HAP-1 (cell line): ENCODE measurements around the gene WDR7.

Experiments used
- DNase-seq, 2 experiments: peaks; one replicate each; pipeline ENCODE4 v3.0.0-alpha.2; 2016 to 2020; ENCODE audit warnings: low spot score in 2 of 2
- H3K27me3 ChIP-seq: fragments of 250-450 bp; sonication (Bioruptor Pico); 2 replicates; pipeline ENCODE4 v1.5.1; 2020; ENCODE audit warnings: low read depth, mild to moderate bottlenecking, moderate library complexity
- H3K36me3 ChIP-seq: fragments of 250-450 bp; sonication (Bioruptor Pico); replicated peaks from 2 replicates; pipeline ENCODE4 v1.5.1; 2020; ENCODE audit warnings: mild to moderate bottlenecking
- H3K4me1 ChIP-seq: fragments of 250-450 bp; sonication (Bioruptor Pico); 2 replicates; pipeline ENCODE4 v1.5.1; 2020; ENCODE audit warnings: mild to moderate bottlenecking
- H3K4me3 ChIP-seq: fragments of 250-450 bp; sonication (Bioruptor Pico); 2 replicates; pipeline ENCODE4 v1.5.1; 2020; ENCODE audit warnings: mild to moderate bottlenecking, moderate library complexity
- H3K9me3 ChIP-seq: fragments of 250-450 bp; sonication (Bioruptor Pico); 2 replicates; pipeline ENCODE4 v1.5.1; 2020; ENCODE audit warnings: mild to moderate bottlenecking, moderate library complexity
- in situ Hi-C: fragments of 300-500 bp; cut with MboI; formaldehyde crosslinking; loops from 3 replicates; pipeline ENCODE4 v1.14.3; 2020; ENCODE audit warnings: low sequenced_read_pairs, inconsistent platforms, mixed read lengths

WDR7 gene

DNA sequence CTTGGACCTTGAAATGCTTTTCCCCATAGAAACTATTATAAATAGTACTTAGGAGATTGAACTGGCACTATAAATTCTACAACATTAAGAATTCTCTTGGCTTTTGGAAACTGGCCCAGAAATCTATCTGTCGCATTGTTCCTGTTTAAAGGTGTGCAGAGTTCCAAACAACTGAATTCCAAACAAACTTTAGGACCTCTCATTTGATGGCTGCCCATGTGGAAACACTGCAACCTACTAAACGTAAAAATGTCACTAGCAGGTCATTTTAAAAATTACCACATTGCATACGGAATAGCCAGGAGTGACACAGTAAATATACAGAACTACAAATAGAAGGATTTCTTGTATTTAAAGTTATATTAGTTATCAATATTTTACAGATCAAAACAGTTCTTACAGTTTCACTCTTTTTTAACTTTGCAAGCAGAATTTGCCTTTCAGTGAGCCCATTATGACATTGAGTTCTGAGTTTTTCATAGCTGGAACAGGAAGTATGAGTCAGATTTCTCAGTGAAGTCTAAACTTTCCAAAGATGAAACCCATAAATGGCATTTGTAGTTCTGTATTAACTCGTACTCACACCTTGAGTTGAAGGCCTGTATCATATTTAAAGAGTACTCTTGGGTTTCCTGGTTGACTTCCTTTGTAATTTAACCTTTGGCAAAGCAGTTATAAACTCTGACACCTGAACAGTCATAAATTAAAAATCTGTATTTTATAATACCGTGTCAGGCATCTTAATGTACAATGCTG, 353.4 kb downstream of the WDR7 start:
- Histone ChIP-seq H3K27me3 (no peaks in the 10 kb centered on the region), H3K36me3 (no peaks in the 10 kb centered on the region), H3K4me3 (no peak overlapping the region), H3K4me1 (no peaks in the 10 kb centered on the region), H3K9me3 (no peaks in the 10 kb centered on the region)
- no peak for DNase-seq
- in situ Hi-C loops: no loop called here

DNA sequence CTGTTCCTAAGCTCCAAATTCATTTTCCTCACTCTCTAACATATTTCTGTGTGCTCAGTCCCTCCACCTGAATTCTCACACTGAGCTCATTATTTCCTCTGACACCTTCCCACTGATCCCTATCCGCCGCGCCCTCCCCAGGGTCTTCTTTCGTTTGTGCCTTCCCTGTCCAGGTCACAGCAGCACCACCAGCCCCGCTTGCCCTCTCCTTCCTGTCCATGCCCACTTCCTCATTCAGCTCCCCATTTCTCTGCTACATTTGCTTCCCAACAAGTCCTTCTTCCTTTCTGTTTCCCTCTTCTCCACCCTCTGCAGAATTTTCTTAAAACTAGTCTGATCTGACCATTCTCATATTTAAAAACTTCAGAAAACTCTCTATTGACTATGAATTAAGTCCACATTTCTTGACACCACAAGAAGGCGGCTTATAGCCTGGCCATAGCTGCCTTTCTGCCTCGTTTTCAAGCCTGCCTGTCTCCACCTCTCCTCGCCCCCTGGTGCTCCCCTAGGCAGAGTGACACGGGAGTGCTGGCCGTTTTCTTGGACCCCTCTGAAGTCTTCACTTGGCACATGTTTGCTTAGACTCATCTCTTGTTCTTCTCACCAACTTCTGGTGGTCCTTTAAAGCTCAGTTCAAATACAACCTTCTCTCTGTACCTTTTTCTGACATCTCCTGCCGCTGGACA, 357.0 kb downstream of the WDR7 start:
- Histone ChIP-seq H3K27me3 (no peaks in the 10 kb centered on the region), H3K4me1 (no peaks in the 10 kb centered on the region), H3K4me3 (no peak overlapping the region), H3K36me3 (no peaks in the 10 kb centered on the region), H3K9me3 (no peaks in the 10 kb centered on the region)
- DNase-seq: no peak
- in situ Hi-C loops: no loop called here

DNA sequence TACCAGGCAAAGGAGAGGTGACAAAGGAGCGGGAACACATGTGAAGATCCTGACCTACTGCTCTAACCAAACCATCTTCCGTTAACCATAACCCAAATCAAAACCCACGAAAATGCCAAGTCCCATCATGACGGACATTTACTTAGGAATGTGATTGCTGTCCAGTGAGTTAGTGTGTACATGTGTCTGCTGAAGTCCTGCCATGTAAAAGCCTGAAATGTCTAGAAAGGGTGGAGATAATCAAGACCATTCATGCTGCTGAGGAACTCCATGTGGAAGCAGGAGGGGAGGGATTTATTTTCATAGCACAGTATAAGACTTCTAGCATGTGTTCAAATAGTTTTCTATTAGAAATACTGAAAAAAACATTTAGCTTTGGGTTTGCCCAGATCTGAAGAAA, 358.7 kb downstream of the WDR7 start:
- H3K4me1 ChIP-seq: no peaks in the 10 kb centered on the region
- in situ Hi-C loops: no loop called here
- no peaks in the 10 kb centered on the region for H3K36me3 ChIP-seq
- no peak for DNase-seq
- H3K27me3 ChIP-seq: no peaks in the 10 kb centered on the region
- H3K4me3 ChIP-seq: no peak overlapping the region
- H3K9me3 ChIP-seq: no peaks in the 10 kb centered on the region

DNA sequence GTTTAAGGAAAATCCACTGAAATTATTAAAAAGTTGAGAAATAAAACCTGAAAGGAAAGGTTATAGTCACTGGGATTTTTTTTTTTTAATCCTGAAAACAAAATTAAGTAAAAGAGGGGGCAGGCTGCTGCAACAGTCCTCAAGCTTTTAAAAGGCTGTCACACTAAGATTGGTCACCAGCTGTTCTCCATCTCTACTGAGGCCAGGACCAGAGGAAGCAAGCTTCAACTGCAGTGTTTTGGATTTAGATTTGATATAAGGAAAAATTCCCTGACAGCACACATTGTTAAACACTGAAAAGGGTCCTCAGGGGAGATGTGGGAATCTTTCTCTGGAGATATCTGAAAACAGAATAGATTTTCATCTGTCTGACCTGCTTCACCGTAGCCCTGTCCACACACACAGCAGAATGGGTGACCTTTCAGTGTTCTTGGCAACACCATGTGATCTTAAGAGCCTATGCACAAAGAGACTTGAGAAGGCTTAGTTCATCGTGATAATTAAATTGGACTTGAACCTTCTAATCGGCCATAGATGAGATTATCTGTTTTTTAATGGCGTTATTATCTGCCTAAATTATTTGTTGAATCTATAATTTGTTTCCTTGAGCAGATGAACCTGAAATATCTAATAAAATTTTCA, 363.7 kb downstream of the WDR7 start:
- H3K27me3 ChIP-seq: no peaks in the 10 kb centered on the region
- no peaks in the 10 kb centered on the region for H3K36me3 ChIP-seq
- DNase-seq: no peak
- no peaks in the 10 kb centered on the region for H3K9me3 ChIP-seq
- H3K4me1 ChIP-seq: no peaks in the 10 kb centered on the region
- in situ Hi-C loops: no loop called here
- no peak overlapping the region for H3K4me3 ChIP-seq

DNA sequence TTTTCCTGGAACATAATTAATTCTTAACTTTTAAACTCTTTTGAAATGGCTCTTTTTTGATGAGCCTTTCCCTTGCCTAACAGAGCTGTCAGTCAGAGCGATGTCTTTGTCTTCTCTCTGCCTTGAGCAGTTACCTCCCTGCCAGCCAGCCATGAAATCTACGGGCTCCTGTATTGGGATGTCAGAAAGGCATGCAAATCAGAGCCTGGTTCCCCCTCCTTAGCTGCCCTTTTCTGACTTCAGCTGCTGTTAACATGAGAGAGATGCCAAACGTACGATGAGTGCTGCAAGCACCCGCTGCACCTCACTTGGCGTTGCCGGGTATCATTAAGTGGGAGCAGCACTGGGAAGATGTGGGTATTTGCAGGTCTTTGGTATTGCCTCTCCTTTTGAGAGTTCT, 364.3 kb downstream of the WDR7 start:
- Histone ChIP-seq H3K36me3 (no peaks in the 10 kb centered on the region), H3K4me3 (no peak overlapping the region), H3K4me1 (no peaks in the 10 kb centered on the region), H3K27me3 (no peaks in the 10 kb centered on the region), H3K9me3 (no peaks in the 10 kb centered on the region)
- no peak for DNase-seq
- in situ Hi-C loops: no loop called here

DNA sequence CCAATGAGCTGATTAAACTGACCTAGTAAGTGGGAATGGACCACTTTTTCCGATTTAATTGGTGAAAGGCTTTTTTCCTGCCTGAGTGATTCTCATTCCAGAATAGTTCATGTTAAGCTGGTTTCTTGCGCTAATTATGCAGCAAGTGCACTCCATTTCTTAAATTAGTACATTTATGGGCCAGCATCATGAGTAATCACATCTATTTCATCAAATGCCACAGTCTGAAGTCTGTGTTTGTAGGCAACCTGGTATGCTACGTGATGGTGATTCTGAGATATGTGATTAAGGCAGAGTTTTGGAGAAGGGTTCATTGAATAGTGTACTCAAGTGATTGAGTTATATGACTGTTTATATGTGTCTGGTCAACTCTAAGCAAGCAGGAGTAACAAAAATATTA, 367.7 kb downstream of the WDR7 start:
- H3K36me3 ChIP-seq: no peaks in the 10 kb centered on the region
- H3K4me1 ChIP-seq: no peaks in the 10 kb centered on the region
- in situ Hi-C loops: no loop called here
- H3K27me3 ChIP-seq: no peaks in the 10 kb centered on the region
- no peak overlapping the region for H3K4me3 ChIP-seq
- H3K9me3 ChIP-seq: no peaks in the 10 kb centered on the region
- DNase-seq: no peak

DNA sequence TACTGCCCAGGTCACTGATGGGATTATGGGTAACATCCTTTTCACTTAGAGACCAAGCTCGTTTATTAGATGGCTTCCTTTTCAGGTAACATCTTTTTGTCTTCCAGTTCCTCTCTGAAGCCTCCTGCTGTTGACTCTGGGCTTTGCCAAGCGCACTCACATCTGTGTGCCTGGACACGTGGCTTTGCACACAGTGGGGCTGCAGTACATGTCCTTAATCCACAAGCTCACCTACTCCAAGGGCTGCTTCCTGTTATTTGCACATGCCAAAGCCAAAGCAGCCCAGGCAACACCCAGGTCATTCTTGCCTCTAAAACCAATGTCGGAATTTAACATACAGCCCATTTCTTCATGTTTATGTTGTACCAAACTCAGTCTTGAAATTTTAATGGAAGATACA, 371.6 kb downstream of the WDR7 start:
- in situ Hi-C loops: no loop called here
- no peak for DNase-seq
- H3K4me1 ChIP-seq: no peaks in the 10 kb centered on the region
- H3K4me3 ChIP-seq: no peak overlapping the region
- H3K9me3 ChIP-seq: no peaks in the 10 kb centered on the region
- no peaks in the 10 kb centered on the region for H3K36me3 ChIP-seq
- no peaks in the 10 kb centered on the region for H3K27me3 ChIP-seq

DNA sequence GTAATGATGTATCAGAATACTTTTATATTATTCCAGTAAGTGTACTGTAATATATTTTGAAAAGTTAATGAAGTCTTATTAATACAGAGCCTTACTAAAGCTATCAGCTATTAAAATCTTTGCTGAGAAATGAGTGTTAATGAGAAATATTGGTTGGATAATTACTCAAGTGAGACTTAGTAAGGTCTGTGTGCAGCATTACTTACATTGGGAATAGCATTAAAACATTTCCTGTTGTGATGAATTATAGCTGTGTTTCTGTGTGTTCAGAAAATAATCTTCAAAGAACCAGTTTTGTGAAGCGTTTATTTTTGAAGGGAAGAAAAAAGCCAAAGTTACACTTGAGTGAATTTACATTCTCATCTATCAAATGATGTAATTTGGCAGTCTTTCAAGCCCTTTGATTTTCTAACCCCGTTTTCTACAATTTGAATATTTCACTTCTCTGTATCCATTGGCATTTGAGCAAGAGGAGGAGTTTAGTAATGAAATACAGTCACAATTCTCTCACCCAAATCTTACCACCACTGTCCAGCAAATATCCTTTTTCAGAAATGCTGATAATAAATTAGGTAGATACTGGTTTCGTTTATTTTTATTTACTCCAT, 372.2 kb downstream of the WDR7 start:
- in situ Hi-C loops: no loop called here

DNA sequence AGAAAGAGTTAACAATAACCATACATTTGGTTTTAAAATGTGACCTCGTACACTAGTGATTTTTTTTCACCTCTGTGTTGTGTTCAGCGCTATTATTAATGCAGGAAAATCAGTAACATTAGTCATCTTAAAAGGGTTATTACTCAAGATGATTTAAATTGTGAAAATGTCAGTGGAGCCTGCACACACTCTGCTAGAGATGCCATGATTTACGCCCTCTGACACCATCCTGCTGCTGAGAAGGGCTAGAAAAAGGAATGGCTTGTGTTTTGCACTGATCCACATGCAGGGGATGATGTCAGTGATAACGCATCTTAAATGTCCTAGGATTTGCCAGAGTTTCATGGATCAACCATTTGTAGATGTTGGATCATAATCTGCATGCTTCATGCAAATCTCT, 374.4 kb downstream of the WDR7 start:
- Histone ChIP-seq H3K36me3 (no peaks in the 10 kb centered on the region), H3K27me3 (no peaks in the 10 kb centered on the region), H3K4me1 (peaks cover 3% of the 10 kb centered on the region; the same call in 1 of the 2 replicates), H3K9me3 (no peaks in the 10 kb centered on the region), H3K4me3 (no peak overlapping the region)
- in situ Hi-C loops: no loop called here
- DNase-seq: no peak

More for the DNA sequence above, 372.2 kb downstream of the WDR7 start:
- H3K36me3 ChIP-seq: no peaks in the 10 kb centered on the region
- no peaks in the 10 kb centered on the region for H3K27me3 ChIP-seq
- DNase-seq: no peak
- no peaks in the 10 kb centered on the region for H3K9me3 ChIP-seq
- no peak overlapping the region for H3K4me3 ChIP-seq
- H3K4me1 ChIP-seq: no peaks in the 10 kb centered on the region

DNA sequence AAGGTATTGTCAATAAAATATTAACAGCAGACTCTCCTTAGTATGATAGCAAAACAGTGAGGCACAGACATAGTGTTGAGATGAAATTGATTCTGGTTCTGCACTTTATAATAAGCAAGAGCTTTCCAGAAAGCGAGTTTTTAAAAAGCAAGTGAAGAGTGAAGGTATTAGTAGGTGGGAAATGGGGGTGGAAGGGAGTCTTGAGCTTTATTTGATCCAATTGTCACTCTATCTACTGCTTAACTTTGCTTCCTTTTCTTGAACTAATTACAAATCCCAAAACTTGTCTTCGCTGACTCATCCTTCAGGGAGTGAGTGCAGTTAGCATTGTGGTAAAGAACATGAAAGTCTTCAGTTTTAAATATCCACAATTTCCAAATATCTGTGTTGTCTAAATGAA, 375.2 kb downstream of the WDR7 start:
- no peak for DNase-seq
- H3K36me3 ChIP-seq: no peaks in the 10 kb centered on the region
- in situ Hi-C loops: no loop called here
- no peaks in the 10 kb centered on the region for H3K9me3 ChIP-seq
- H3K4me3 ChIP-seq: no peak overlapping the region
- no peaks in the 10 kb centered on the region for H3K27me3 ChIP-seq
- peaks cover 8% of the 10 kb centered on the region for H3K4me1 ChIP-seq

DNA sequence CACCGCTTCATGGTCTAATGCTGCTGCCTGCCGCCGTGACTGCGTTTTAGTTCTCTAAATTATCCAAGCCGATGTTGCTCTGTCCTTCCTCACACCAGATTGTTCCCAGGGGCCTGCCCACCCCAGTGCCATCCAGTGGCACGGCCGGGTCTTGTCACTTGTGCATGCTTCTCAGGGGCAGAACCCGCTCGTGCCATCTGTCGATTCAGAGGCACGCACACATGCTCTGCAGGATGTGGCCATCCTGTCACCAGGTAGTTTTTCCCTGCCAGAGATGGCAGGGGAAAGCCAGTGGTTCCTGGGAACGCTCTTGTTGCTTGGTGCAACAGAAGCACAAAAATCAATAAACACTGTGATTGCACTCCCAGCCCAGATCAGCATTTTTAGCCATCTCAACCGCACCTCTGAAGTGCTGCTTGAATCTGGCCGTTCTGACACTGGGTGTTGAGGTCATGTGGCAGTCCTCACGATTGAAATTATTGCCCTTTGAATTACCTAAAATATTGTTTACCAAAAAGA, 376.1 kb downstream of the WDR7 start:
- Histone ChIP-seq H3K27me3 (no peaks in the 10 kb centered on the region), H3K9me3 (no peaks in the 10 kb centered on the region), H3K4me1 (peaks cover 8% of the 10 kb centered on the region), H3K36me3 (no peaks in the 10 kb centered on the region), H3K4me3 (no peak overlapping the region)
- in situ Hi-C loops: no loop called here
- DNase-seq: no peak

DNA sequence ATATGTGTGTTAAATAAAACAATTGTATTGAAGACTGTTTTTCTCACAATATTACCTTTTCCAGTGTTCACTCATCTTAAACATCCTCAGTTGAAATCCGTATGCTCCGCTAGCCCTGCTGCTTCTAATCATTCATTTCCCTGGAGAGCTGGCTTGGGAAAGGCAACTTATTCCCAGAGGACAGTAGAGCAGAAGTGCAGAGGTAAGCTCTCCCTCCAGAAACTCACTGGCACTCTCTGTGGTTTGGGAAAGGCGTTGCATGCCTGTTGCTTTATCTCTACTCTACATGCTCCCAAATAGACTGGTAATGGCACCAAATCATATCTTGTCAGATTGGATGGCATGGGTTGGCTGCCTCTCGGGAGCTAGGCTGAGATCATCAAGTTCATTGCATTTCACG, 378.6 kb downstream of the WDR7 start:
- peak; percentile 35 to 61 for DNase-seq
- Histone ChIP-seq H3K4me3 (no peak overlapping the region), H3K27me3 (no peaks in the 10 kb centered on the region), H3K4me1 (peaks cover 8% of the 10 kb centered on the region), H3K9me3 (no peaks in the 10 kb centered on the region), H3K36me3 (no peaks in the 10 kb centered on the region)
- in situ Hi-C loops: no loop called here

DNA sequence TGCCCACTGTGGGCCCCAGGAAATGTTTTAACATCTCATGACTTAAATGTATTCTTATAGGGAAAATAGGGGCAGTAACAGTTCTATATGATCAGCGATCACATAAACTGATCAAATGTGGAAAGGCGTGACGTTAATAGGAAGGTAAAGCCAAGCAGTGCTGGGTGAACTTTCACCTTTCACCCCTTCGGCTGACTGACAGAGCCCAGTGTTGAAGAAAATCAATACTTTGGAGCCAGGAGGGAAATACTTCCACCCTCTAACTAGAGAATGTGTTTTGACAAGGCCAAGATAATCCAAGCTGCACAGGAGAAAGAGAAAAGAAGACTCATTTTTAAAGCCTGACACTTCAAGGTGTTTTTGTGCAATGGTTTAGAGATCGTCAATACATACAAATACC, 379.3 kb downstream of the WDR7 start:
- H3K4me1 ChIP-seq: peaks cover 8% of the 10 kb centered on the region
- H3K4me3 ChIP-seq: no peak overlapping the region
- H3K27me3 ChIP-seq: no peaks in the 10 kb centered on the region
- in situ Hi-C loops: no loop called here
- no peak for DNase-seq
- no peaks in the 10 kb centered on the region for H3K9me3 ChIP-seq
- H3K36me3 ChIP-seq: no peaks in the 10 kb centered on the region

DNA sequence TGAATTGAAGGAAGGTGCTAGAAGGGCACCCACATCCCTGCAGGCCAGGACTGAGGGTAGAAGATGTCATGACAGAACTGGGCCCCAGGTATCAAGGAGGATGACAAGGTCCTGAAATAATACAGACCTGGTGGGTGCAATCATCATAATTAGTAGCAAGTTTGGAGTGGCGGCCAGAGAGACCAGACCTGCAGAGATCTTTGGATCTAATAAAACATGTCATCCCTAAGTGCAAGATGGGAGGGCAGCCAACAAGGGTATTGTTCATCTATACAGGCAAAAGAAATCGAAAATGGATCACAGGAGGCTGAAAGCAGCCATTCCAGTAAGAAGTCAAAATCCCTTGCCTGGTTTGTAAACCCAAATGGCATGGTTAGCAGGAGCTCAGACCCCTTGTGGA, 384.4 kb downstream of the WDR7 start:
- Histone ChIP-seq H3K4me3 (no peak overlapping the region), H3K36me3 (no peaks in the 10 kb centered on the region), H3K9me3 (no peaks in the 10 kb centered on the region), H3K4me1 (peaks cover 5% of the 10 kb centered on the region), H3K27me3 (no peaks in the 10 kb centered on the region)
- in situ Hi-C loops: no loop called here
- DNase-seq: no peak
